Mammary epithelial cell (primary cell): ENCODE results near the gene RFC1.

Source experiments
- CTCF ChIP-seq, 2 donors: IDR thresholded peaks in 1 of 2; conservative IDR thresholded peaks in 1 of 2; 2 replicates each; pipeline ENCODE4 v1.5.1; 2011 to 2012; ENCODE audit warnings: inconsistent platforms in 2 of 2, low read length in 2 of 2, mild to moderate bottlenecking in 2 of 2, control low read depth in 1 of 2, low read depth in 1 of 2; ENCODE audit not compliant: insufficient read depth in 1 of 2; ENCODE audit errors: extremely low read depth in 1 of 2
- EZH2 ChIP-seq: IDR thresholded peaks from 2 replicates; pipeline ENCODE4 v1.6.1; 2012; ENCODE audit warnings: low read length, inconsistent platforms, borderline replicate concordance

DNA sequence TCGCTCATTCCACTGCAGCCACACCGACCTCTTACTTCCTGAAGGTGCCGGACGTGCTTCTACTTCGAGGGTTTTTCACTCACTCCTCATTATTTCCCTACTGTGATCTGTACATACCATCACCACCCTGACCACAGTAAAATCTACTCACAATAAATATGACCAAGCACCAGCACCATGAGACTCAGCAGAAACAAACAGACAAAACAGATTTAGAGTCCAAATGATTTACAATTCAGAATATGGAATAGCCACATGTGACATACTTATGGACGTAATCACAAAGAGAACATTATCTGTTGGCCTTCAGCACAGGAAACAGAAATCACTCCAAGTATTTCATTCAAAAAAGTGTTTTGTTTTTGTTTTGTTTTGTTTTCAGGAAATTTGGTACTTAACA lies 24.4 kb upstream of the RFC1 start:
- TF ChIP-seq EZH2: no peak
- no peak for TF ChIP-seq CTCF (conservative IDR thresholded peaks at IDR 0.05 in 1 of 2, IDR thresholded peaks at IDR 0.05 in 1 of 2; ENCODE audit: extremely low read depth in 1 of 2, insufficient read depth in 1 of 2, low read depth in 1 of 2, low read length in 2 of 2)
